Fibroblast of skin of scalp (primary cell): ENCODE data around the gene DYNLT2.
"Not testable (repeated sequence)": the region's sequence is repeated elsewhere in the genome, so short reads cannot be mapped to it uniquely, and the experiment has no call there.

Source experiments
- DNase-seq: peaks from one replicate; pipeline ENCODE4 v3.0.0-alpha.2; 2013

The DYNLT2 gene

DNA sequence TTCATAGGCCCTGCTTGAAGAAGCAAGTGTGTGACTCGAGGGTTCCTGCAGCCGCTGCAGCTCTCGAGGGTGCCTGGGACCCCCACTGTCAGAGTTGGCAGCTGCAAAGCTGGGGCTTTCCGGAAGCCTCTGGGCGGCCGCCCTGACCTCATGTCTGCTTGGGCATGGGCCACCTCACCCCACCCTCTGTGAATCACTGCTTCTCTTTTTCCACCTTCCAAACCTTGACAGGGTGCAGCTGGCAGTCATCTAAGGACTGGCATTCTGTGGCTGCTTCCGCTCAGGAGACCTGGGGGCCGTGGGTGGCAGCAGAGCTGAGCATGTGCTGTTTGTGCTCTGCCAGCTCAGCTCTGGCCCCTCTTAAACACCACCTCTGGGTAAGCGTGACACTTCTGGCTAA is 32.0 kb upstream of the DYNLT2 start:
- DNase-seq = no peak

DNA sequence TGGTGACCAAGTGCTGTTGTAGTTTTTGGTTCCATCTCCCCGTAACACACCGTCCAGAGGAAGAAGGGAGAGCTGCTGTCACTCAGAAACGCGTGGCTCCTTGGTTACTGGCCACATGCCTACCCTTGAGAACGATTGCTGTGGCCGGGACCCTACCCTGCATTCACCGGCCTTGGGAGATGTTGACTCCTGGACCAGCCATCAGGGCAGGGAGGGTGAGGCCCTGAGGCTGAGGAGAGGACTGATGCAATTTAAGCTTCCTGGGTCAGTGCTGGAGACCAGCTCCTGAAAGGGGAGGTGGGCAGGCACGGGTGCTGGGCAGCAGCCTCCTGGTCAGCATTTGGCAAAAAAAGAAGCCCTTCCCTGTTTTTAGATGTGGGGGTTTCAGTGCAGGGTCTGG is 31.6 kb upstream of the DYNLT2 start:
- DNase-seq = no peak

DNA sequence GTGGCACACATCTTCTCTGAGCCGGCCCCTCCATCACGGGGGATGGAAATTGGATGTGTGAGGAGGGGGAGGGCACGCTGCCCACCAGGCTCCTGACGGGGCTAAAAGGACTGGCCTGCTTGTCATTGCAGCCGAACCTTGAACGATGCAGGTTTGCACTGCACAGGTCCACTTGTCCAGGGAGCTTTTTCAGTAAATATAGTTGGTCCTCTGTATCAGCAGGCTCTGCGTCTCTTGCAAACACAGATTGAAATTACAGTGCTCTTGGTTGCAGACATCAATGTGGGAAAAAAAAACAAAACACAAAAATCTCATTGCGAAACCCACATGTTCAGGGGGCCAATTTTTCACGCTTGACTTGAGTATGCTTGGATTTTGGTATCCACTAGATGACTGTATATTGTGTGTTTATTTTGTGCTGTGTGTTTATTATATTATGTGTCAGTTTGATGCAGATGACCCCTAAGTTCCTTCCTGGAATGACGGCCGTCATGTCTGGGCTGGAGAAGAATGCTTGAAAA is 29.3 kb upstream of the DYNLT2 start:
- DNase-seq = no peak

DNA sequence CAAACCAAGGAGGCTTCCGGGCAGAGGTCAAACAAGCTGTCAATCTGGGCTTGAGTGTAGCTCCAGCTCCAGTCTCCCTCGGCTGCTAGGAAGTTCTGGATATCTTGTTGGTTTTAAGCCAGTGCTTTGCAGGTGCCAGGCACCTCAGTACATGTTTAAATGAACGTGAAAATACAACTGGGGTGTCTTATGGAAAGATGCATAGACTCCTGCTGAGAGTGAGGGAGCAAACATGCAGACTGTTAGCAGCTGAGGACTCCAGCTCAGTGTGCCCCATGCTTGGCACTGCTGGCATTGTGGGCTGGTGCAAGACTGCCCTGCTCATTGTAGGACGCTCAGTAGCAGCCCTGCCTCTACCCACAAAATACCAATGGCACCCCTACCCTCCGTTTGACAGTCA is 28.5 kb upstream of the DYNLT2 start:
- no peak for DNase-seq

DNA sequence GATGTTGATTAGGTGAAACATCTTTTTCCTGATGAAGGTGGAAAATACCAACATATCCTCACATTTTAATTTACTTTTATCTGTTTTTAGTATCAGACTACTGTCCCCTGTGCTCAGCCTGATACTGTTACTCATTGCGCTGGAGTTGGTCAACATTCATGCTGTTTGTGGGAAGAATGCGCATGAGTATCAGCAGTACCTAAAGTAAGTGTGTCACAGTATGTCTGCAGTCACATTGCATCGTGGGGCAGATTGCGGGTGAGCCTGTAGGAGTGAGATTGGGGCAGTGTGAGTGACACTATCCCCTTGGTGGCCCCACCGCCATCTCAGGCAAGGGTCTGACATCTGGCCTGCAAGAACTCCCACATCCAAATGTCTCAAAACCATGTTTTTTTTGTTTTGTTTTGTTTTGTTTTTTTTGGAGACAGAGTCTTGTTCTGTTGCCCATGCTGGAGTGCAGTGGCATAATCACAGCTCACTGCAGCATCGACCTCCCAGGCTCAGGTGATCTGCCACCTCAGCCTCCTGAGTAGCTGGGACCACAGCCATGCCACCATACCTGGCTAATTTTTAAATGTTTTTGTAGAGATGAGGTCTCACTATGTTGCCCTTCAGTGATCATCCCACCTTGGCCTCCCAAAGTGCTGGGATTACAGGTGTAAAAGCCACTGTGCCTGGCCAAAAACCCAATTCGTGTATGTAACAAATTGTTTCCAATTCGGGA is 27.9 kb upstream of the DYNLT2 start:
- no peak for DNase-seq

DNA sequence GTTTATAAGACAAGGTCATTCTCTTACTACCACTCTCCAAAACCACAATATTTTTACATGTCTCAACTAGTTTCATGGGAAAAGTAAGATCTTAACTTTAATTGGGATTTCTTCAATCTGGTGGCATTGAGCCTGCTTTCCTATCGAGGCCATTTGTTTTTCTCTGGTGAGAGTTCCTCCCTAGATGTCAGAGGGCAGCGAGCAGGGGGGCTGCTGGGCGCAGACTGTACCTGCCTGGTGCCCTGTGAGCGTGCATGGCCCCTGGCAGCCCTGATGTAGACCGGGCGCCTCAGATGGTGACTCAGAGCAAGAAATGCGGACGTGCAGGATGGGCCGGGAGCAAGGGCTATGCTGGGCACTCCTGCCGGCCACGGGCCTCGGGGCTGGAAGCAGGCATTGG is 27.3 kb upstream of the DYNLT2 start:
- DNase-seq = no peak

DNA sequence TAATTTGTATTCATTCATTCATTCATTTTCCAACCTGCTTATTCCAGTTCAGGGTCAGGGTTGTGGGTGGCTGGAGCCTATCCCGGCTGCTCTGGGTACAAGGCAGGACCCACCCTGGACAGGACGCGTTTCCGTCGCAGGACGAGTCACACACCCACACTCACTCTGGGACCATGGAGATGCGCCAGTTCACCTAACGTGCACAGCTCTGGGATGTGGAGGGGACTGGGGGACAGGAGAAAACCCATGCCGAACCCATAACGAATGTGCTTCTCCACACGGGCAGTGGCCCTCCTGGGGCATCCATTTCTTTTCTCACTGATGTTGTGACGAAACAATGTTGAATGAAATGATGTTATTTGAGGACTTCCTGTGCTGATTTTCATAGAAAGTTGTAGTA is 26.5 kb upstream of the DYNLT2 start:
- DNase-seq = no peak

DNA sequence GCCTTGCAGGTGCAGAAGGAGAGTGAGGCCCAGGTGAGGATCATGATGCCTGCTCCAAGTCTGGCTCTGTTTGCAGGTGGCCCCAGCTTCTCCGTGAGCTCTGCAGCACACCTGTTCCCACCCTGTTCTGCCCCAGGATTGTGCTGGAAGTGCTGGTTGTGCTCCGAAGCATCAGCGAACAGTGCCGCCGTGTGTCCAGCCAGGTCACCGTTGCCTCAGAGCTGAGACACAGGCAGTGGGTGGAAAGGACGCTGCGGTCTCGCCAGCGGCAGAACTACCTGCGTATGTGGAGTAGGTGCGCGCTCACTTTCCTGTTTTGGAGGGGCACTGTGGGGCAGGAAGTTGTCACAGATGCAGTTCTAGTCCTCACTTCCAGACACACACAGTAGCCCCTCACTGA is 25.0 kb upstream of the DYNLT2 start:
- no peak for DNase-seq

DNA sequence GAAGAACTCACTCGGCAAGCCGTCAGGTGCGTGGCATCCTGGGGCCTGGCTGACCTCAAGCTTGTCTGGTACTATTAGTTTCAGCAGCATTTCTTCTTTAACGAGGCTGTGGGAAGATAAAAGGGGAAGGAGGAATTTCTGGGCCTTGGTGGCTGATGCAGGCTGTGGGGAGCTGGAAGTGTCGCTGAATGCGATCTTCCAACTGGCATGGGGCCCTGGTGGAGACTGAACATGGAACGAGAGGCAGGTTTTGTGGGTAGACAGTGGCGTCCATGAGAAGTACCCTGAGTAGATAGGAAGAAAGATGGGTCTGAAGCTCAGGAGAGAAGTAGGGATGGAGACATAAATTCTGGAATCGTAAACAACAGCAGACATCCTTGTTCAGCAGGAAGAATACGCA is 23.9 kb upstream of the DYNLT2 start:
- no peak for DNase-seq

DNA sequence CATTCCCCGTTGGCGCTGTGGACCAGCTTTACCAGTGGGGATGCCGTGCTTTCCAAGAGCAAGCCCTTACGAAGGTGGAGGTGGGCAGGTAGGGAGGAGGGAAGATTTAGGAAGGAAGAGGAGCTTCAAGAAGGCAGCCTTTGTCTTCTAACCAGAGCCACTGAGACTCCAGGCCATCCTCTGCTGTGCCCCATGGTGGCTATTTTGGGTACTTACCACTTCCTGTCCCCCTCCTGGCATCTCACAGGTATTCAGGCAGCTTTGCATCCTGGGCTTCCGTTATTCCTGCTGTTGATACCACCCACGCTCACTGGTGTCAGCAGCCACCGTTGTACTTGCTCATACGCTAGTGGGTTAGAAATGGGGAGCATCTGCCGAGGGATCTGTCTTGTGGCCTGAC is 23.0 kb upstream of the DYNLT2 start:
- DNase-seq = no peak

DNA sequence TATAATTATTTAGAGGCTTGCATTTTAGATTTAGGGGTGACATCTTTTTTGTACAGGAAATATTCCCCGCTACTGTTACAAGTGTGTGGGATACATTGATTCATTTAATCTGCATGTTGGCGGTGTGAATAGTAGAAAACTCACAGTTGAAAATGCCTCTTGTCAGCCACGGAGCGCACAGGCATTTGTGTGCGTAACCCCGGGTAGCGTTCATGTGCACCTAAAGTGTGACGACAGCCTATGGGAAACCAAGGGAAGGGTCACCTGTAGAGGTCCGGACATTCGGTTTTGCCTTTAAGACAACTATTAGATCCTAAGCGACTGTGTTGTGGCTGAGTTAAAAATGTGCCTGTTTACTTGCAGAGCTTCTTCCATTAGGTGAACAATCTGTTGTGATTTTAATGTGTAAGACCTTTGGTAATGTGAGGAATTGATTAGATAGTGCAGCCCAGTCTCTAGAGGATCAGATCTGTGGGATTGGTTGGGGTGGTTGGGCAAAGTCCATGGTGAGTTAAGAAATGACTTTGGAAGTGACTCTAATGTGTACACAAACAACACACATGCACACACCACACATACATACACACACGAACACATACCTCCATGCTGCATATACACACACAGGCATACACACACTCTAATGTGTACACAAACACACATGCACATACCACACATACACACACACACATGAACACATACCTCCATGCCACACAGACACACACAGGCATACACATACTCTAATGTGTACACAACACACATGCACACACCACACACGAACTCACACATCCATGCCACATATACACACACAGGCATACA is 15.8 kb upstream of the DYNLT2 start:
- no peak for DNase-seq

DNA sequence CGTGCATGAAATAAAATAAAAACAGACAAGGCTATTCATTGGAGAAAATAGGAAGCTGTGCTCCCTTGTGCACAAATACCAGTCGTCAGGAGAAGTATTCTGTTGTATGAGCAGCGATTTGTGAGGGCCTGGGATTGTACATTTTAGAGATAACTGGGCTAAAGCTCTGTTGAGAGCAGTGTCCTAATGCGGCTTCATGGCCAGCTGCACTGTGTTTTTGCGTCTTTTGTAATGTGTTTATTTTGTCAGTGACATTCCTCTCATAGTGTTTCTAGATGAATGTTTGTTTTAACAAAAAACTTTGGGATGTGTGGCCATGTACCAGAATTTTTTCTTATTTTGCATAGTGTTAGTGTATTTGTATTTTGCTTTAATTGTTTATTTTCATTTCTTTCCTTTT is 14.9 kb upstream of the DYNLT2 start:
- DNase-seq = no peak

DNA sequence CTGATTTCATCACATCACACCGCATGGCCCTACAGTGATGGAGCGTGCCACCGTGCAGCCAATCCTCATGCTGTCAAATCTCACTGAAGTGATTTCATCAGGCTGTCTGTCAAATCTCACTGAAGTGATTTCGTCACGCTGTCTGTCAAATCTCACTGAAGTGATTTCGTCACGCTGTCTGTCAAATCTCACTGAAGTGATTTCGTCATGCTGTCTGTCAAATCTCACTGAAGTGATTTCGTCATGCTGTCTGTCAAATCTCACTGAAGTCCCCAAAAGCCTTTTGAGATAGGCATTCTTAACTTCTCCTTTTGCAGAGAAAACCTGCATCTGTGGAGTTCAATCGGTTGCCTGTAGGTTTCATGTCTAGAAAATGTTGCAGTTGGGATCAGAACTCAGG is 14.4 kb upstream of the DYNLT2 start:
- DNase-seq = not testable (repeated sequence)

DNA sequence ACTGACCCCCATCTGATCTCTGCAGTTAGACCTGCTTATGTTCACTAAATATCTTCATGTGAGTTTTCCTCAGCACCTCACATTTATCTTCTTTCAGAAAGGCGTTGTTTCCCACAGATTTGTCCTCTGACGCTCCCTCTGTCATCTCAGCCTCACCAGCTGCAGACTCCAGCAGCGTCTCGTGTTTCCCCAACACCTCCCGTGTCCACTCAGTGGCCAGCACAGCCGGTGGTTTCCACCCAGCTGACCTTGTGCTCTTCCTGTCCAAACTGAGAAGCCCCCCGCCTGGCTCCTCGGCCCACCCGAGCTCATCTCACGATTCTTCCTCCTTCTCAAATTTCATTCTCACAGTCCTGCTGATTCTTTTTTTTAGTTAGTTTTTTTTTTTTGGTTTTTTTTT is 12.5 kb upstream of the DYNLT2 start:
- no peak for DNase-seq

DNA sequence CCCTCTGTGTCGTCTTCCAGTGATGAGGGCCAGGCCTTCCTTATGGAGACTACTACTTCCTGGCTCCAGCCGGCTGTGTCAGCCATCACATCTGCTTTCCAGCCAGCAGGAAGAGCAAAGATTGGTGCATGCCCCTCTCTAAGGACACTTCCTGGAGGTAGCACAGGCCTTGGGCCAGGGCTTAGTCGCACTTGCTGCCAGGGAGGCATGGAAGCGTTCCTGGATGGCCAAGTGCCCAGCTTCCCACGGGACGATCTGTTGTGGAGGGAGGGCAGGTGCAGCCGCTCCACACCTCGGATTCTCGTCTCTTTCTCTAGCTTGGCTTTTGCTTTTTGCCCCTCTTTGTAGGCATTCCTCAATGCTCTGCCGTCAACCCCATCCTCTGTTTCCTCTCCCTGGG is 11.9 kb upstream of the DYNLT2 start:
- DNase-seq = no peak

DNA sequence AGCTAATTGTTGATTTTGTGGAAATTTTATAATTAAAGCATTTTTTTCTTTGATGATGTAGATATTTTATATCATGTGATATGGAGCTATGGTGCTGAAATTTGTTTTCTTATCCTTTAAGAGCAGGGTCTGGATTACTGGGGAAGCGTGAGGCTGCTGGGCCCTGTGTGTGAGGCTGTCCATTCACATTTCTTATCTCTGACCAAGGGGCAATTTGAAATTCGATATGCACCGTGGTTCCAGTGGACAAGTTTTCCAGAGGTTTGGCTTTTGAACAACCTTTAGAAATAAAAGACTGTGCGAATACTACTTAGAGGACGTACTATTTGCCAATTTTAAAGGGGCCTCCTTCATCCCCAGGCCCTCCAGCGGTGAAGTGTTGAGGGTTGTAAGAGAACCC is 3.8 kb upstream of the DYNLT2 start:
- no peak for DNase-seq

DNA sequence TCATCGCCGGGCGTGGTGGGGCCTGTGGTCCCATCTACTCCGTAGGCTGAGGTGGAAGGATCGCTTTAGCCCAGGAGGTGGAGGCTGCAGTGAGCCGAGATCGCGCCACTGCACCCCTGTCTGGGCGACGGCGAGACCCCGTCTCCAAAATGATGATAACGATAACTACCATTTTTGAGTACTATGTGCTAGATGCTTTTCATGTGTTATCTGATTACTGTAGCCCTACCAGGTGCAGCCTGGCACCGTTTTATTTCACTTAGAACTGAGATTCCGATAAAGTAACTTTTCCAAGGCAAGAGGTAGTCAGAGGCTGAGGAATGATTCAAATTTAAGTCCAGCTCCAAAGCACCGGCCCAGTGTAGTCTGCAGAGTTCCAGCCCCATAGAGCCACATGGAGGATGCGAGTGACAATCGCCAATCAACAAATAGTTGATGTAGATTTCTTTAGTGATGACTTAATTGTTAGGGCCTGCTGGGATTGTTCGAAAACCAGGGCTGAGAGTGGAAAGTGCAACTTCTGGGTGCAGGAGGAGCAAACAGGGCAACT is 777 bp upstream of the DYNLT2 start:
- no peak for DNase-seq

DNA sequence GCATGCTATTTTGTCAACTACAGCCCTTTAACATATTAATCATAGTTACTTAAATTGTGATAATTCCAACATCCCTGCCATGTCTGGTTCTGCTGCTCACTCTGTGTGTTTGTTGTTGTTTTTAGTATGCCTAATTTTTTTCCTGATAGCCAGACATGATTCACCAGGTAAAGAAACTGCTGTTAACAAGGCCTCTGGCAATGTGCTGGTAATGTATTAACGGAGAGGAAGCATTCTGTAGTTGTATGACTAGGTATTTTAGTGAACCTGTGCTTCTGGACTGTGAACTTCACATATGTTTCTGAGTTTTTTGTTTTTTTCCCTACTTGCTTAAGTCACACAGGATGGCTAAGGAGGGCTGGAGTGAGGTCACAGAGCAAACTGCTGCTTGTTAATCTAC is 4.8 kb downstream of the DYNLT2 start:
- no peak for DNase-seq

DNA sequence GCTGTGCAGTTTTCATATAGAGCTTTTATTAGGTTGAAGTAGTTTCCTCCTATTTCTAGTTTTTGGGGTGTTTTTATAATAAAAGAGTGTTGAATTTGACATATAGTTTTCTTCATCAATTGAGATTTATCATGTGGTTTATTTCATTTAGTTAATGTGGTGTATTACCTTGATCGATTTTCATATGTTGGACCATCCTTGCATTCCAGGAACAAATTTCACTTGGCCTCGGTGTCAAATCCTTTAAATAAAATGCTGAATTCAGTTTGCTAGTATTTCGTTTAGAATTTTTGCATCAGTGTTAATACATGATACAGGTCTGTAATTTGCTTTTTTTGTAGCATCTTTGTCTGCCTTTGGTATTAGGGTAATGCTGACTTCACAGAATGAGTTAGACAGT is 6.0 kb downstream of the DYNLT2 start:
- no peak for DNase-seq

DNA sequence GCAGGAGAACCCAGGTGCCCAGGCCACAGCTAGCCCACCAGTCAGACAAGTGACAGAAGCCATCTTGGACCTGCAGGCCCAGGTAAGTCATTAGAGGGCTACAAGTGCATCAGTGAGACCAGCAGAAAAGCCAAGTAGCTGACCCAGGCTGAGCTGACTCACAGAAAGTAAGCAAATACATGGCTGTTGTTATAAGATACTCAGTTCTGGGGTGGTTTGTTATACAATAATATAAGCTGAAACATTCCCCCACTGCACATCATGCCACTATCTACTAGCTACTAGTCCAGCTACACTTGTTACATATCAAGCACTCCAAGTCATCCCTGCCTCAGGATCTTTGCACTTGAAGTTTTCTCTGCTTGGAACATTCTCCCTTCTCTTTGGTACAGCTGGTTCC is 10.0 kb downstream of the DYNLT2 start:
- no peak for DNase-seq

DNA sequence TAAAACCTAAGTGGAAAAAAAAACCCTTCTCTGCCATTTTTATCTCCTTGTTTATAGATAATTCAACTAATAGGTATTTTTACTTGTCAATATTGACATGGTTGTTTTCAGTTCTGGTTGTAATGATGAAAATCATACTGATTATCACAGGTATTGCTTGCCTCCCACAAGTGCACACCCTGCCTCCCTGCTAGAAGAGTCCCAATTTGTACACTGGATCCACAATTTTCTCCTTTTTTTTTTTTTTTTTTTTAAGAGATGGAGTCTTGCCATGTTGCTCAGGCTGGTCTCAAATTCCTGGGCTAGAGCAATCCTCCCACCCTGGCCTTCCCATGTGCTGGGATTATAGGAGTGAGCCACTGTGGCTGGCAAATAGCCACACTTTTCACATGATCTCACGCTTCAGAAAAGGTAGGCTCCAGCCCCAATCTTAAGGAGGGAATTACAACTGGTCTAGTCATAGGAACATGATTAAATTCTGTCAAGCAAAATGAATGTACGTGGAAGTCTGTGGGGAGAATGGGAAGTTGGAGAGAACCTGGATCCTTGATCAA is 12.3 kb downstream of the DYNLT2 start:
- DNase-seq = no peak

DNA sequence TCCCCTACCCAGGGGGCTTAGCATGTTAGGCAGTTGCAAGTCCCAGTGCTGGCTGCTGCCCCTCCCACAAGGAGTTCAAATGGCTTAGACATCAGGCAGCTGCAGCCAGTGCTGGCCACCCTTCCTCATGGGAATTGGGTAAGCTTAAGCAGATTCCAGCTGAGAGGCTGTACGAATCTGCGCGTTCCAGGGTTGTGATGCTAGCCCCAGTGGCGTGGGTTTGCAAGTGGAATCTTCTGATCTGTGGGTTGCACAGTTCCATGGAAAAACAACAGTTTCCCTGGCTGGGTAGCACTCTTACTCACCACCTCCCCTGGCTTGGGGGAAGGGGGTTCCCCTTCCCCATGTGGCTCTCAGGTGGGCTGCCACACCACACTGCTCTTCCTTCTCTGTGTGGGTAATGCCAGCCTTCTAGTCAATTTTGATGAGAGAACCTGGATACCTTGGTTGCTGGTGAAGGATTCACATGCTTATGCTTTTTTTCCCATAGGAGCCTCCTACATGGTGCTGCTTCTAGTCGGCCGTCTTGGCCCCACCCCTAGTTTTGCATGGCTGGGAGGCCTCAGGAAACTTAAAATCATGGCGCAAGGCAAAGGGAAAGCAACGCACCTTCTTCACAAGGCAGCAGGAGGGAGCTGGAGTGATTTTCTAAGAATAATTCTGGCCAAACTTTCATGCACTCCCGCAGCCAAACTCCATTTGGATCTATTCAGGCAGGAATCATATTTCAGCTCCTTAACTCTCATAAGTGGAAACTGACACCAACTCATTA is 13.0 kb downstream of the DYNLT2 start:
- peak; percentile 30 for DNase-seq

DNA sequence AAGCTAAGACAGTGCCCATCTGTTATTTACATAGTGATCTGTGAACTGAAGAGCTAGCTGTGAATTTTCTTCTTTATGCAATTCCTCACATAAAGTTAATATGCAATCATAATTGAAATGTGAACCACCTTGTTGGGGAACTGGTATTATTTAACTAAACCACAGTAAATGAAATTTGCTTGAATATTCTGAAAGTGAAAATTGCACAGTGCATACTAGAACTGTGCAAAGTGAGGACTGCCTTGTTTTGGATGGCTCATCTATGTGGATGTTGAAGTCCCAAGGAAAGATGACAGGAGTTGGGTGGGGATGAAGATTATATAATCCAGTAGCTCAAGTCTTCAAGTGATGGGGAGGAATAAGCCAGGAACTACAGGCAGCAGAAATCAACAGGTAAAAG is 21.4 kb downstream of the DYNLT2 start:
- DNase-seq = no peak
